Measurements from ENCODE around the gene OR1M1. TPM values are rescaled to one million over a fixed set of nuclear protein-coding genes. Genes with fewer than 3 reads are reported as not detected.

The OR1M1 gene
- total and polyA plus RNA-seq, 2 experiments from 2014 or later, result not detected

DNA sequence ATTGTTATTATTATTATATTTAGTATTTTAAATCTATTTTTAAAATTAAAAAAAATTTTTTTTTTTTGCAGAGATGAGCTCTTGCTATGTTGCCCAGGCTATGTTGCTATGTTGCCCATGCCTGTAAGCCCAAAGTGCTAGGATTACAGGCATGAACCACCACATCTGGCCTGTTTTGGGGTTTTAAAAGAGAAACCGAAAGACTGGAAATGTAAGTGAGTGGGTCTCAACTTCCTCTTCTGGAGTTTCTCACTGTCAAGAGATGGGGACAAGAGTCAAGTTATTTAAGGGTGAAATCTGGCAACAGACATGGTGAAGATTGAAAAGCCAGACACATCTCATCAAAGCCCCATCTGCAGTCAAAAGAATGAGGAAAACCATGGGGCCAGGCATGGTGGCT is 44.1 kb downstream of the OR1M1 start:
- Histone ChIP-seq H2AFZ (no peak overlapping the region), H3K79me2 (no peaks in the 10 kb centered on the region), H4K20me1 (ENCODE audit: insufficient read depth, poor library complexity, severe bottlenecking) (no peaks in the 10 kb centered on the region), H3K27me3 (no peaks in the 10 kb centered on the region), H3K4me1 (ENCODE audit: insufficient read depth) (no peaks in the 10 kb centered on the region), H3K9me2 (replicated peaks; ENCODE audit: insufficient read depth) (no peaks in the 10 kb centered on the region), H3K4me2 (no peak overlapping the region), H3K9me3 (ENCODE audit: low read depth) (no peaks in the 10 kb centered on the region), H3K4me3 (no peak overlapping the region), H3K27ac (no peak overlapping the region), H3K36me3 (replicated peaks; ENCODE audit: insufficient read depth, low read depth) (no peaks in the 10 kb centered on the region)
- TF ChIP-seq EZH2phosphoT487 (IDR thresholded peaks at IDR 0.05; ENCODE audit: low read depth, severe bottlenecking, unreplicated experiment), result no peak
- no peak for TF ChIP-seq EZH2 (IDR thresholded peaks at IDR 0.05; ENCODE audit: borderline replicate concordance)
- TF ChIP-seq, protein P1, sequence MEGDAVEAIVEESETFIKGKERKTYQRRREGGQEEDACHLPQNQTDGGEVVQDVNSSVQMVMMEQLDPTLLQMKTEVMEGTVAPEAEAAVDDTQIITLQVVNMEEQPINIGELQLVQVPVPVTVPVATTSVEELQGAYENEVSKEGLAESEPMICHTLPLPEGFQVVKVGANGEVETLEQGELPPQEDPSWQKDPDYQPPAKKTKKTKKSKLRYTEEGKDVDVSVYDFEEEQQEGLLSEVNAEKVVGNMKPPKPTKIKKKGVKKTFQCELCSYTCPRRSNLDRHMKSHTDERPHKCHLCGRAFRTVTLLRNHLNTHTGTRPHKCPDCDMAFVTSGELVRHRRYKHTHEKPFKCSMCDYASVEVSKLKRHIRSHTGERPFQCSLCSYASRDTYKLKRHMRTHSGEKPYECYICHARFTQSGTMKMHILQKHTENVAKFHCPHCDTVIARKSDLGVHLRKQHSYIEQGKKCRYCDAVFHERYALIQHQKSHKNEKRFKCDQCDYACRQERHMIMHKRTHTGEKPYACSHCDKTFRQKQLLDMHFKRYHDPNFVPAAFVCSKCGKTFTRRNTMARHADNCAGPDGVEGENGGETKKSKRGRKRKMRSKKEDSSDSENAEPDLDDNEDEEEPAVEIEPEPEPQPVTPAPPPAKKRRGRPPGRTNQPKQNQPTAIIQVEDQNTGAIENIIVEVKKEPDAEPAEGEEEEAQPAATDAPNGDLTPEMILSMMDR (IDR thresholded peaks at IDR 0.05; ENCODE audit: poor library complexity), result no peak
- WGBS (ENCODE audit: low lambda C conversion rate, missing lambda C conversion rate), result 85% methylated on average over 1 of the region's 1 CpG
- no peak for DNase-seq (ENCODE audit: low spot score)

DNA sequence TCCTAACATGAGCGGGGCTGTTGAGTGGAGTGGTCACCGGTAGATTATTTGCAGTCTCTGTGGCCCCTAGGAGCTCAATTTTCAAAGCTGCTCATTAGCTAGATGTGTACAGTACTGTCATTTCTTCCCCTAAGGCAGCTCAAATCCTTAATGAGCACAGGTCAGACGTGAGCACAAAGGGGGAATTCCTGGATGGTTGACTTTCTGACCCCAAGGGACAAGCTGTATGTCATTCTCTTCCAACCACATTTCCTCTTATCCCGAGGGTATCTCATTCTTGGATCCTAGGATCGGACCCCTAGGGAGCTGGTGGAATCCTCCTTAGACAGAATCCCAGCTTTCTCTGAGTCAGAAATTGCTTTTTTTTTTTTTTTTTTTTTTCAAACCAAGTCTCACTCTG is 45.6 kb downstream of the OR1M1 start:
- H3K9me2 ChIP-seq (replicated peaks; ENCODE audit: insufficient read depth), result no peaks in the 10 kb centered on the region
- no peaks in the 10 kb centered on the region for H3K9me3 ChIP-seq (ENCODE audit: low read depth)
- no peaks in the 10 kb centered on the region for H4K20me1 ChIP-seq (ENCODE audit: insufficient read depth, poor library complexity, severe bottlenecking)
- no peak overlapping the region for H3K27ac ChIP-seq
- H3K27me3 ChIP-seq, result no peaks in the 10 kb centered on the region
- no peak overlapping the region for H2AFZ ChIP-seq
- 73% methylated on average over 5 of the region's 5 CpGs for WGBS (ENCODE audit: low lambda C conversion rate, missing lambda C conversion rate)
- H3K4me1 ChIP-seq (ENCODE audit: insufficient read depth), result no peaks in the 10 kb centered on the region
- TF ChIP-seq EZH2phosphoT487 (IDR thresholded peaks at IDR 0.05; ENCODE audit: low read depth, severe bottlenecking, unreplicated experiment), result no peak
- TF ChIP-seq EZH2 (IDR thresholded peaks at IDR 0.05; ENCODE audit: borderline replicate concordance), result no peak
- TF ChIP-seq, protein P1 (IDR thresholded peaks at IDR 0.05; ENCODE audit: poor library complexity), result no peak
- no peak for DNase-seq (ENCODE audit: low spot score)
- H3K36me3 ChIP-seq (replicated peaks; ENCODE audit: insufficient read depth, low read depth), result no peaks in the 10 kb centered on the region
- H3K4me3 ChIP-seq, result no peak overlapping the region
- H3K79me2 ChIP-seq, result no peaks in the 10 kb centered on the region
- H3K4me2 ChIP-seq, result no peak overlapping the region

DNA sequence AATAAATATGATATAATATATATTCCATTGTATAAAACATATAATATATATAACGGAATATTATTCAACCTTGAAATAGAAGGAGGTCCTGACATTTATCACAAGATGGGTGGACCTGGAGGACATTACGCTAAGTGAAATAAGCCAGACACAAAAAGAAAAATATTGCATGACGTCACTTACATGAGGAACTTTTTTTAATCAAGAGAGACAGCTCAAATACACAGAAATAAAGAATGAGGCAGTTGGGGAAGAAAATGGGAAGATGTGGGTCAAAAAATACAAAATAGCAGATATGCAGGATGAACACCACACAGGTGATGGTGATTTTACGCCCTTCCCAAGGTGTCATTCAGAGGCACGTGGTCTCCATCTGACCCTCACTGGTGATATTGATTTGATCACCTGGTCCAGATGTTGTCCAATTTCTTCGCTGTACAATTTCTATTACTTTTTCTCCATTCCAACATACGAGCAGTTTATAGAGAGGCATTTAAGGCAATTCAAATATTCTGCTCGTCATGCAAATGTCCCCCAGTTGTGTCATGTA is 52.8 kb downstream of the OR1M1 start:
- TF ChIP-seq EZH2 (IDR thresholded peaks at IDR 0.05; ENCODE audit: borderline replicate concordance) (no peak), EZH2phosphoT487 (IDR thresholded peaks at IDR 0.05; ENCODE audit: low read depth, severe bottlenecking, unreplicated experiment) (no peak)
- TF ChIP-seq, protein P1 (IDR thresholded peaks at IDR 0.05; ENCODE audit: poor library complexity), result no peak
- Histone ChIP-seq H3K4me1 (ENCODE audit: insufficient read depth) (no peaks in the 10 kb centered on the region), H3K4me3 (peak overlapping the region; percentile 52), H3K4me2 (peak overlapping the region; percentile 78), H3K36me3 (replicated peaks; ENCODE audit: insufficient read depth, low read depth) (no peaks in the 10 kb centered on the region), H3K27ac (no peak overlapping the region), H3K79me2 (peaks cover 44% of the 10 kb centered on the region), H3K9me3 (ENCODE audit: low read depth) (peaks cover 8% of the 10 kb centered on the region), H3K9me2 (replicated peaks; ENCODE audit: insufficient read depth) (no peaks in the 10 kb centered on the region), H4K20me1 (ENCODE audit: insufficient read depth, poor library complexity, severe bottlenecking) (peaks cover 4% of the 10 kb centered on the region), H2AFZ (peak overlapping the region; percentile 93), H3K27me3 (no peaks in the 10 kb centered on the region)
- no peak for DNase-seq (ENCODE audit: low spot score)
- 40% methylated on average over 8 of the region's 8 CpGs for WGBS (ENCODE audit: low lambda C conversion rate, missing lambda C conversion rate)
